GM21423 (cell line): ENCODE results near the gene IL13.
A peak's percentile ranks its signal among the peaks of the same experiment; 100 is the strongest.
"Not testable (repeated sequence)": the region's sequence is repeated elsewhere in the genome, so short reads cannot be mapped to it uniquely, and the experiment has no call there.

Experiments
- ATAC-seq: cut with Tn5 transposase; IDR thresholded peaks from one replicate; pipeline ENCODE4 v1.9.1; 2021; ENCODE audit warnings: mild to moderate bottlenecking, moderate library complexity; ENCODE audit not compliant: unreplicated experiment

The IL13 gene

GRCh38 chr5:132657676-132658380 lies at the start of gene IL13:
IL13 (plus strand) TSS chr5:132658173; CDS start chr5:132658187, 14 bp downstream.
- ATAC-seq: no peak

- no peak for ATAC-seq
Measured at GRCh38 chr5:132611965-132612364, 46.0 kb upstream of the IL13 start.

GRCh38 chr5:132612846-132613245 lies 45.1 kb upstream of the IL13 start:
- no peak for ATAC-seq

GRCh38 chr5:132621699-132622098 lies 36.3 kb upstream of the IL13 start:
- no peak for ATAC-seq

GRCh38 chr5:132622608-132623007 lies 35.4 kb upstream of the IL13 start:
- ATAC-seq: no peak

GRCh38 chr5:132627470-132627869 lies 30.5 kb upstream of the IL13 start:
- ATAC-seq: no peak

- ATAC-seq: no peak
Measured at GRCh38 chr5:132628814-132629213, 29.2 kb upstream of the IL13 start.

- ATAC-seq: peak; percentile 53
Measured at GRCh38 chr5:132629230-132629944, 28.6 kb upstream of the IL13 start.

GRCh38 chr5:132633587-132633986 lies 24.4 kb upstream of the IL13 start:
- not testable (repeated sequence) for ATAC-seq

GRCh38 chr5:132635873-132636272 lies 22.1 kb upstream of the IL13 start:
- ATAC-seq: peak; percentile 45

- no peak for ATAC-seq
Measured at GRCh38 chr5:132637241-132637640, 20.7 kb upstream of the IL13 start.

- peak; percentile 70 for ATAC-seq
Measured at GRCh38 chr5:132639706-132640130, 18.3 kb upstream of the IL13 start.

- no peak for ATAC-seq
Measured at GRCh38 chr5:132640613-132641012, 17.4 kb upstream of the IL13 start.

GRCh38 chr5:132641241-132641723 lies 16.7 kb upstream of the IL13 start:
- peak; percentile 36 for ATAC-seq

- no peak for ATAC-seq
Measured at GRCh38 chr5:132641841-132642240, 16.1 kb upstream of the IL13 start.

GRCh38 chr5:132644177-132644576 lies 13.8 kb upstream of the IL13 start:
- ATAC-seq: no peak

GRCh38 chr5:132646583-132647266 lies 11.2 kb upstream of the IL13 start:
- ATAC-seq: no peak

GRCh38 chr5:132647473-132647872 lies 10.5 kb upstream of the IL13 start:
- ATAC-seq: no peak

- no peak for ATAC-seq
Measured at GRCh38 chr5:132648355-132648754, 9.6 kb upstream of the IL13 start.

- no peak for ATAC-seq
Measured at GRCh38 chr5:132651838-132652469, 6.0 kb upstream of the IL13 start.

GRCh38 chr5:132653716-132654115 lies 4.3 kb upstream of the IL13 start:
- no peak for ATAC-seq
